ENCODE data around the gene MREG.

- TF ChIP-seq CTCF (IDR thresholded peaks at IDR 0.05) (no peak), POLR2A (IDR thresholded peaks at IDR 0.05) (no peak)
Measured at GRCh38 chr2:216017365-216017764, 4.0 kb upstream of the MREG start.
